H1 (cell line): ENCODE measurements around the gene SMIM33.

Experiments
- CEBPB ChIP-seq: IDR thresholded peaks from 2 replicates; pipeline ENCODE4 v1.6.1; 2012; ENCODE audit warnings: low read depth, low read length
- EZH2 ChIP-seq: fragments of 200-600 bp; sonication (generic); IDR thresholded peaks from 2 replicates; pipeline ENCODE4 v1.7.1; 2012; ENCODE audit warnings: low read depth, mild to moderate bottlenecking, moderate library complexity, low read length, inconsistent platforms; ENCODE audit not compliant: severe bottlenecking
- FOSL1 ChIP-seq: IDR thresholded peaks from 2 replicates; pipeline ENCODE4 v1.6.1; 2011; ENCODE audit warnings: mild to moderate bottlenecking, low read depth, low read length, moderate library complexity; ENCODE audit not compliant: insufficient read depth
- GTF2F1 ChIP-seq: IDR thresholded peaks from 2 replicates; pipeline ENCODE4 v1.6.1; 2012; ENCODE audit warnings: low read depth, low read length, improper control_type of control experiment, borderline replicate concordance
- NANOG ChIP-seq: IDR thresholded peaks from 2 replicates; pipeline ENCODE4 v1.6.1; 2011; ENCODE audit warnings: low read length, low read depth, mild to moderate bottlenecking, inconsistent platforms; ENCODE audit not compliant: insufficient read depth, poor library complexity, severe bottlenecking
- NRF1 ChIP-seq: IDR thresholded peaks from 2 replicates; pipeline ENCODE4 v1.6.1; 2011; ENCODE audit warnings: mild to moderate bottlenecking, low read depth, low read length, improper control_type of control experiment
- POLR2A ChIP-seq, 2 experiments: IDR thresholded peaks; 1 replicate in 1 of 2; 2 replicates in 1 of 2; pipeline ENCODE4 v1.6.1; 2011; ENCODE audit warnings: low read depth in 2 of 2, low read length in 2 of 2, mild to moderate bottlenecking in 2 of 2; ENCODE audit errors: control extremely low read depth in 1 of 2
- SIN3A ChIP-seq, 2 experiments: IDR thresholded peaks in 1 of 2; conservative IDR thresholded peaks in 1 of 2; 2 replicates each; pipeline ENCODE4 v1.6.1; 2011 to 2012; ENCODE audit warnings: low read length in 2 of 2, improper control_type of control experiment in 1 of 2, low read depth in 1 of 2, mild to moderate bottlenecking in 1 of 2
- SP1 ChIP-seq: IDR thresholded peaks from 2 replicates; pipeline ENCODE4 v1.6.1; 2011; ENCODE audit warnings: low read depth, low read length
- SP2 ChIP-seq: IDR thresholded peaks from 2 replicates; pipeline ENCODE4 v1.6.1; 2012; ENCODE audit warnings: mild to moderate bottlenecking, low read length, inconsistent platforms
- TF ChIP-seq, protein P1 (sequence below), 3 experiments: IDR thresholded peaks; 1 replicate in 2 of 3; 2 replicates in 1 of 3; pipeline versions ENCODE4 v1.5.1 to v1.6.1; 2011; ENCODE audit warnings: low read length in 3 of 3, mild to moderate bottlenecking in 3 of 3, inconsistent platforms in 2 of 3, low read depth in 1 of 3, moderate library complexity in 1 of 3; ENCODE audit not compliant: insufficient read depth in 1 of 3; ENCODE audit errors: control extremely low read depth in 1 of 3
- TF ChIP-seq, protein P2 (sequence below): IDR thresholded peaks from 2 replicates; pipeline ENCODE4 v1.6.1; 2012; ENCODE audit warnings: inconsistent platforms
- TF ChIP-seq, protein P3 (sequence below): IDR thresholded peaks from 2 replicates; pipeline ENCODE4 v1.6.1; 2012; ENCODE audit warnings: inconsistent platforms

DNA sequence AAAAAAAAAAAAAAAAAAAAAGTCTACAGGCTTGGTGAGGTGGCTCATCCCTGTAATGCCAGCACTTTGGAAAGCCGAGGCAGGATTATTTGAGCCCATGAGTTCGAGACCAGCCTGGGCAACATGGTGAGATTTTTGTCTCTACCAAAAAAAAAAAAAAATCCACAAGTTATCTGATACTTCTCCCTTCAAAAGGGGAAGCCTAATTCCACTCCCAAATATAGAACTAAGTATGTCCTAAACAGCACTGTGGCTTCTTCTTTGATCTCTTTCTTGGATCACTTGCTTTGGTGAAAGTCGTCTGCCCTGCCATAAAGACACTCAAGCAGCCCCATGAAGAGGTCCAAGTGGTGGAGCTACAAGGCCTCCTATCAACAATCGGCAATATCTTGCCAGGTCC is 30.6 kb downstream of the SMIM33 start:
- TF ChIP-seq, protein P1, sequence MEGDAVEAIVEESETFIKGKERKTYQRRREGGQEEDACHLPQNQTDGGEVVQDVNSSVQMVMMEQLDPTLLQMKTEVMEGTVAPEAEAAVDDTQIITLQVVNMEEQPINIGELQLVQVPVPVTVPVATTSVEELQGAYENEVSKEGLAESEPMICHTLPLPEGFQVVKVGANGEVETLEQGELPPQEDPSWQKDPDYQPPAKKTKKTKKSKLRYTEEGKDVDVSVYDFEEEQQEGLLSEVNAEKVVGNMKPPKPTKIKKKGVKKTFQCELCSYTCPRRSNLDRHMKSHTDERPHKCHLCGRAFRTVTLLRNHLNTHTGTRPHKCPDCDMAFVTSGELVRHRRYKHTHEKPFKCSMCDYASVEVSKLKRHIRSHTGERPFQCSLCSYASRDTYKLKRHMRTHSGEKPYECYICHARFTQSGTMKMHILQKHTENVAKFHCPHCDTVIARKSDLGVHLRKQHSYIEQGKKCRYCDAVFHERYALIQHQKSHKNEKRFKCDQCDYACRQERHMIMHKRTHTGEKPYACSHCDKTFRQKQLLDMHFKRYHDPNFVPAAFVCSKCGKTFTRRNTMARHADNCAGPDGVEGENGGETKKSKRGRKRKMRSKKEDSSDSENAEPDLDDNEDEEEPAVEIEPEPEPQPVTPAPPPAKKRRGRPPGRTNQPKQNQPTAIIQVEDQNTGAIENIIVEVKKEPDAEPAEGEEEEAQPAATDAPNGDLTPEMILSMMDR (IDR thresholded peaks at IDR 0.05; ENCODE audit: control extremely low read depth in 1 of 3, insufficient read depth in 1 of 3, low read depth in 1 of 3, low read length in 3 of 3) = no peak
- TF ChIP-seq NRF1 (no peak), CEBPB (no peak), SIN3A (conservative IDR thresholded peaks at IDR 0.05 in 1 of 2, IDR thresholded peaks at IDR 0.05 in 1 of 2; ENCODE audit: low read depth in 1 of 2, low read length in 2 of 2) (no peak), FOSL1 (no peak), GTF2F1 (no peak), POLR2A (IDR thresholded peaks at IDR 0.05; ENCODE audit: control extremely low read depth in 1 of 2, low read depth in 2 of 2, low read length in 2 of 2) (no peak), NANOG (no peak), SP1 (no peak), SP2 (no peak), EZH2 (no peak)
- TF ChIP-seq, protein P2, sequence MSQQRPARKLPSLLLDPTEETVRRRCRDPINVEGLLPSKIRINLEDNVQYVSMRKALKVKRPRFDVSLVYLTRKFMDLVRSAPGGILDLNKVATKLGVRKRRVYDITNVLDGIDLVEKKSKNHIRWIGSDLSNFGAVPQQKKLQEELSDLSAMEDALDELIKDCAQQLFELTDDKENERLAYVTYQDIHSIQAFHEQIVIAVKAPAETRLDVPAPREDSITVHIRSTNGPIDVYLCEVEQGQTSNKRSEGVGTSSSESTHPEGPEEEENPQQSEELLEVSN = no peak
- TF ChIP-seq, protein P3, sequence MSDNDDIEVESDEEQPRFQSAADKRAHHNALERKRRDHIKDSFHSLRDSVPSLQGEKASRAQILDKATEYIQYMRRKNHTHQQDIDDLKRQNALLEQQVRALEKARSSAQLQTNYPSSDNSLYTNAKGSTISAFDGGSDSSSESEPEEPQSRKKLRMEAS = no peak
